ENCODE results near the gene SIPA1L3. TPM values are rescaled to one million over a fixed set of nuclear protein-coding genes. Genes with fewer than 3 reads are reported as not detected.
"Not testable (repeated sequence)": the region's sequence is repeated elsewhere in the genome, so short reads cannot be mapped to it uniquely, and the experiment has no call there.

Gene SIPA1L3
- total RNA-seq, 1 donor from 2014 or later, result 27.1 TPM

- no peaks in the 10 kb centered on the region for H3K9me3 ChIP-seq
- DNase-seq (ENCODE audit: low spot score in 2 of 2), result no peak
- H3K27me3 ChIP-seq, result peaks cover 38% of the 10 kb centered on the region
- H3K36me3 ChIP-seq, result no peaks in the 10 kb centered on the region
- TF ChIP-seq, protein P1, sequence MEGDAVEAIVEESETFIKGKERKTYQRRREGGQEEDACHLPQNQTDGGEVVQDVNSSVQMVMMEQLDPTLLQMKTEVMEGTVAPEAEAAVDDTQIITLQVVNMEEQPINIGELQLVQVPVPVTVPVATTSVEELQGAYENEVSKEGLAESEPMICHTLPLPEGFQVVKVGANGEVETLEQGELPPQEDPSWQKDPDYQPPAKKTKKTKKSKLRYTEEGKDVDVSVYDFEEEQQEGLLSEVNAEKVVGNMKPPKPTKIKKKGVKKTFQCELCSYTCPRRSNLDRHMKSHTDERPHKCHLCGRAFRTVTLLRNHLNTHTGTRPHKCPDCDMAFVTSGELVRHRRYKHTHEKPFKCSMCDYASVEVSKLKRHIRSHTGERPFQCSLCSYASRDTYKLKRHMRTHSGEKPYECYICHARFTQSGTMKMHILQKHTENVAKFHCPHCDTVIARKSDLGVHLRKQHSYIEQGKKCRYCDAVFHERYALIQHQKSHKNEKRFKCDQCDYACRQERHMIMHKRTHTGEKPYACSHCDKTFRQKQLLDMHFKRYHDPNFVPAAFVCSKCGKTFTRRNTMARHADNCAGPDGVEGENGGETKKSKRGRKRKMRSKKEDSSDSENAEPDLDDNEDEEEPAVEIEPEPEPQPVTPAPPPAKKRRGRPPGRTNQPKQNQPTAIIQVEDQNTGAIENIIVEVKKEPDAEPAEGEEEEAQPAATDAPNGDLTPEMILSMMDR (IDR thresholded peaks at IDR 0.05), result no peak
- H3K4me3 ChIP-seq, result peak overlapping the region; percentile 13 to 45
- peaks cover 15 to 17% of the 10 kb centered on the region in 2 donors for H3K4me1 ChIP-seq
- H3K27ac ChIP-seq, result no peak overlapping the region
- intact Hi-C loops (cut with DNase I), result loop anchor here (5.0 kb wide), 2 partner anchors 86 to 326 kb away; no protein-coding TSS in a partner anchor
Measured at GRCh38 chr19:38228491-38229439, 321.8 kb downstream of the SIPA1L3 start.

GRCh38 chr19:38229585-38230073 is 322.6 kb downstream of the SIPA1L3 start:
- Histone ChIP-seq H3K4me3 (peak overlapping the region in 1 of 2 donors; percentile 45), H3K36me3 (no peaks in the 10 kb centered on the region), H3K9me3 (no peaks in the 10 kb centered on the region), H3K27me3 (peaks cover 32% of the 10 kb centered on the region), H3K4me1 (peaks cover 11 to 12% of the 10 kb centered on the region in 2 donors), H3K27ac (no peak overlapping the region)
- TF ChIP-seq, protein P1 (IDR thresholded peaks at IDR 0.05), result no peak
- intact Hi-C loops (cut with DNase I), result loop anchor here (5.0 kb wide), 3 partner anchors 87 to 327 kb away; partner anchors contain the start of gene PSMD8
- DNase-seq (ENCODE audit: low spot score in 2 of 2), result peak in 1 of 2 donors; percentile 77

DNA sequence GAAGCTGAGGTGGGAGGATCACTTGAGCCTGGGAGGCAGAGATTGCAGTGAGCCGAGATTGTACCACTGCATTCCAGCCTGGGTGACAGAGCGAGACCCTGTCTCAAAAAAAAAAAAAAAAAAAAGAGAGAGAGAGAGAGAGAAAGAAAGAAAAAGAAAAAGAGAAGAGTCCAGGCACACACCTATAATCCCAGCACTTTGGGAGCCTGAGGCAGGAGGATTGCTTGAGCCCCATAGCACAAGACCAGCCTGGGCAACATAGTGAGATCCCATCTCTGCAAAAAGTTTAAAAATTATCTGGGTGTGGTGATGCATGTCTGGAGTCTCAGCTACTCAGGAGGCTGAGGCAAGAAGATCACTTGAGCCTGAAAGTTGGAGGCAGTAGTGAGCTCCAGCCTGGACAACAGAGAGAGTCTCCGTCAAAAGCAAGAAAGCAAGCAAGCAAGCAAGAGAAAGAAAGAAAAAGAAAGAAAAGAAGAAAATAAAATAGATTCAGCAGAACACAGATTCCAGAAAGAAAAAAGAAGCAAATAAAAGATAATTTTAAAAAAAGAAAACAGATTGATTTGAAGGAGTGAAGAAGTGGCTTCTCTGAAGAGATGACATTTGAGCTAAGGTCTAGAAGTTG is 323.6 kb downstream of the SIPA1L3 start:
- peaks cover 11 to 12% of the 10 kb centered on the region in 2 donors for H3K4me1 ChIP-seq
- DNase-seq (ENCODE audit: low spot score in 2 of 2); H3K36me3 ChIP-seq; H3K27ac ChIP-seq; H3K4me3 ChIP-seq; H3K9me3 ChIP-seq: not testable (repeated sequence)
- intact Hi-C loops (cut with DNase I), result loop anchor here (5.0 kb wide), 1 partner anchor 142 kb away; the partner anchor contains the start of gene PSMD8
- peaks cover 22% of the 10 kb centered on the region for H3K27me3 ChIP-seq

DNA sequence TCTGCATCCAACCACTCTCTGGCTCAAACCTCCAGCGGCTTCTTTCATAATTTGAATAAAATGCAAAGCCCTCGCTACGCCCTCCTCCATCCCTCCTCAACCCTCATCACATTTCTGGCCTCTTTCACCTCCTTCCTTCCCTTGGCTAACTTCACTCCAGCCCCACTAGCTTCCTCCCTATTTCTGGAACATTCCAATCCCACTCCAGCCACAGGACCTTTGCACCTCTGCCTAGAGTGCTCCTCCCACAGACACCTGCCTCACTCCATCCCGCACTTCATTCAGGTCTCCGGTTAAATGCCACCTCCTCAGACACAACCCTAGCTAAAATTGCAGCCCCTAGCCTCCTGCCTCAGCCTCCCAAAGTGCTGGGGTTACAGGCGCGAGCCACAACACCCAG is 324.9 kb downstream of the SIPA1L3 start:
- Histone ChIP-seq H3K4me1 (peaks cover 11 to 12% of the 10 kb centered on the region in 2 donors), H3K27ac (no peak overlapping the region), H3K36me3 (no peaks in the 10 kb centered on the region), H3K4me3 (no peak overlapping the region), H3K9me3 (no peaks in the 10 kb centered on the region), H3K27me3 (peaks cover 18% of the 10 kb centered on the region)
- no peak for DNase-seq (ENCODE audit: low spot score in 2 of 2)
- TF ChIP-seq, protein P1 (IDR thresholded peaks at IDR 0.05), result no peak
- intact Hi-C loops (cut with DNase I), result loop anchor here (5.0 kb wide), 1 partner anchor 140 kb away; the partner anchor contains the start of gene PSMD8

DNA sequence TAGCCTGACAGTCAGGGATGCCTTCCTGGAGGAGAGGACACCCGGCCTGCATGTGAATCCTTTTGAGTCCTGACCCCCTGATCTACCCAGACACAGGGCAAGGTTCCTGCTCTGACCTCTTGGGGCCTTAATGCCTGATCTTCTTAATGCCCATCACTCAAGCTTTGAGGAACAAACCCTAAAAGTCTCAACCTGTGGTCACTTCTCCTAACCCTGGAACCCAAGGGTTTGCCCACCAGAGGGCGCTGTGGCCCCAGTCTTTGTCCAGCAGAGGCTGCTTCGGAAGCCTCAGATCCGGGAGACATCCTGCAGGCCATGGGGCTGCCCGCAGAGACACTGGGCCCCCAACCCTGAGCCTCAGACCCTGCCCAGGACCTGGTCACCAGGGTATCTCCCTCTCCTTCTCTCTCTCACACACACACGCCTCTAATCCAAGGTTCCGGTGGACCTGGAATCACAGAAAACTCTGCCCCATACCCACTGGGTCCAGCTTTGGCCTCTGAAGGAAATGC is 326.8 kb downstream of the SIPA1L3 start:
- Histone ChIP-seq H3K36me3 (no peaks in the 10 kb centered on the region), H3K9me3 (no peaks in the 10 kb centered on the region), H3K4me3 (no peak overlapping the region), H3K4me1 (peaks cover 5 to 6% of the 10 kb centered on the region in 2 donors), H3K27me3 (peaks cover 5% of the 10 kb centered on the region), H3K27ac (no peak overlapping the region)
- TF ChIP-seq, protein P1 (IDR thresholded peaks at IDR 0.05), result peak; percentile 73 to 86 (median 82)
- DNase-seq (ENCODE audit: low spot score in 2 of 2), result peak in 1 of 2 donors; percentile 88
- intact Hi-C loops (cut with DNase I), result loop anchor here (2.0 to 5.0 kb wide), 2 partner anchors 101 to 139 kb away; partner anchors contain the start of genes CATSPERG and PSMD8
